CD14-positive monocyte (primary cell): ENCODE measurements around the gene FOXD4L1. TPM values are rescaled to one million over a fixed set of nuclear protein-coding genes. Genes with fewer than 3 reads are reported as not detected.
"Not testable (repeated sequence)": the region's sequence is repeated elsewhere in the genome, so short reads cannot be mapped to it uniquely, and the experiment has no call there.

Experiments used
- DNase-seq, 3 donors: peaks; one replicate each; pipeline ENCODE4 v3.0.0-alpha.2; 2011 to 2022
- H2AFZ ChIP-seq: 2 replicates; pipeline ENCODE4 v1.6.0; 2012; ENCODE audit warnings: mild to moderate bottlenecking, low read depth, low read length, inconsistent platforms; ENCODE audit not compliant: insufficient read depth, poor library complexity, severe bottlenecking
- H3K27ac ChIP-seq, 2 donors: 1 replicate in 1 of 2; 2 replicates in 1 of 2; pipeline ENCODE4 v1.5.1; 2012 to 2013; ENCODE audit warnings: low read length in 2 of 2, control low read depth in 1 of 2, inconsistent platforms in 1 of 2, low read depth in 1 of 2, mild to moderate bottlenecking in 1 of 2
- H3K27me3 ChIP-seq, 2 donors: one replicate each; pipeline versions ENCODE4 v1.6.0 to v1.6.1; 2011 to 2013; ENCODE audit warnings: low read length in 2 of 2; ENCODE audit not compliant: control insufficient read depth in 2 of 2, insufficient read depth in 2 of 2
- H3K36me3 ChIP-seq, 2 donors: replicated peaks in 1 of 2; 1 replicate in 1 of 2; 2 replicates in 1 of 2; pipeline versions ENCODE4 v1.5.1 to v1.6.1; 2012 to 2013; ENCODE audit warnings: low read length in 2 of 2, control low read depth in 1 of 2, inconsistent platforms in 1 of 2, mild to moderate bottlenecking in 1 of 2; ENCODE audit not compliant: insufficient read depth in 2 of 2, control insufficient read depth in 1 of 2
- H3K4me1 ChIP-seq, 2 donors: 1 replicate in 1 of 2; 2 replicates in 1 of 2; pipeline versions ENCODE4 v1.5.1 to v1.6.1; 2012 to 2013; ENCODE audit warnings: low read length in 2 of 2, control low read depth in 1 of 2, inconsistent platforms in 1 of 2, mild to moderate bottlenecking in 1 of 2, moderate library complexity in 1 of 2; ENCODE audit not compliant: insufficient read depth in 2 of 2, control insufficient read depth in 1 of 2
- H3K4me2 ChIP-seq: replicated peaks from 2 replicates; pipeline ENCODE3; 2012; ENCODE audit warnings: low read length, moderate library complexity, mild to moderate bottlenecking; ENCODE audit not compliant: poor library complexity, severe bottlenecking; ENCODE audit errors: extremely low read depth
- H3K4me3 ChIP-seq, 3 experiments: fragments of 200-600 bp in 1 of 3; sonication (generic) in 1 of 3; replicated peaks in 1 of 3; 1 replicate in 2 of 3; 2 replicates in 1 of 3; pipeline ENCODE4 v1.5.1; 2011 to 2013; ENCODE audit warnings: low read length in 3 of 3, mild to moderate bottlenecking in 3 of 3, control low read depth in 2 of 3, low read depth in 2 of 3, inconsistent platforms in 1 of 3, moderate library complexity in 1 of 3
- H3K79me2 ChIP-seq: 2 replicates; pipeline ENCODE4 v1.6.0; 2012; ENCODE audit warnings: mild to moderate bottlenecking, control low read depth, inconsistent platforms, low read length, moderate library complexity; ENCODE audit not compliant: insufficient read depth
- H3K9ac ChIP-seq: 2 replicates; pipeline ENCODE4 v1.6.0; 2017; ENCODE audit warnings: low read length, mild to moderate bottlenecking; ENCODE audit not compliant: insufficient read depth, poor library complexity, severe bottlenecking
- H3K9me3 ChIP-seq, 2 donors: replicated peaks in 1 of 2; 1 replicate in 1 of 2; 2 replicates in 1 of 2; pipeline versions ENCODE4 v1.5.1 to v1.6.1; 2012 to 2013; ENCODE audit warnings: low read length in 2 of 2, control low read depth in 1 of 2; ENCODE audit not compliant: control insufficient read depth in 1 of 2, insufficient read depth in 1 of 2
- H4K20me1 ChIP-seq: 2 replicates; pipeline ENCODE4 v1.6.0; 2012; ENCODE audit warnings: mild to moderate bottlenecking, low read length, control low read depth, moderate library complexity; ENCODE audit not compliant: insufficient read depth
- H3K27ac Mint-ChIP-seq, 7 donors: one replicate each; pipeline ENCODE4 v1.8.0; 2020; ENCODE audit warnings: mild to moderate bottlenecking in 7 of 7, mixed read lengths in 7 of 7, moderate library complexity in 6 of 7, inconsistent platforms in 2 of 7
- H3K27me3 Mint-ChIP-seq, 3 donors: one replicate each; pipeline ENCODE4 v1.8.0; 2021 to 2022; ENCODE audit warnings: low read depth in 3 of 3, mild to moderate bottlenecking in 3 of 3, mixed read lengths in 3 of 3, moderate library complexity in 3 of 3, inconsistent platforms in 1 of 3
- H3K36me3 Mint-ChIP-seq, 2 donors: one replicate each; pipeline ENCODE4 v1.8.0; 2020; ENCODE audit warnings: mixed read lengths in 2 of 2, inconsistent platforms in 1 of 2, mild to moderate bottlenecking in 1 of 2
- H3K4me1 Mint-ChIP-seq: one replicate; pipeline ENCODE4 v1.8.0; 2020; ENCODE audit warnings: mild to moderate bottlenecking, mixed read lengths
- H3K4me3 Mint-ChIP-seq, 2 donors: one replicate each; pipeline ENCODE4 v1.8.0; 2020; ENCODE audit warnings: mild to moderate bottlenecking in 2 of 2, mixed read lengths in 2 of 2, moderate library complexity in 1 of 2
- H3K9me3 Mint-ChIP-seq, 7 donors: one replicate each; pipeline ENCODE4 v1.8.0; 2020 to 2022; ENCODE audit warnings: mixed read lengths in 7 of 7, mild to moderate bottlenecking in 6 of 7, moderate library complexity in 6 of 7, inconsistent platforms in 2 of 7
- WGBS: methylation state at CpG from one replicate; pipeline ENCODE4 v1.1.5; 2013; ENCODE audit warnings: missing lambda C conversion rate; ENCODE audit not compliant: insufficient coverage; 5-methylcytosine and 5-hydroxymethylcytosine counted together
- intact Hi-C, 2 donors: fragments of 100-400 bp; cut with micrococcal nuclease; formaldehyde crosslinking; loops; one replicate each; pipeline versions ENCODE4 v1.15.0 to v1.15.1; 2023
- polyA plus RNA-seq, 3 donors: library from polyadenylated mRNA; depleted of rRNA in 1 of 3; unstranded in 2 of 3; stranded (reverse) in 1 of 3; fragments of 300-500 nt in 2 of 3; fragments of >200 nt in 1 of 3; fragmentation: Illumina TruSeq in 2 of 3; gene quantifications; 1 replicate in 2 of 3; 2 replicates in 1 of 3; pipeline ENCODE4 v1.2.3, GENCODE V29; 2012 to 2021

FOXD4L1 gene
- polyA plus RNA-seq, 3 donors, result 0.04 TPM; not detected in 2

DNA sequence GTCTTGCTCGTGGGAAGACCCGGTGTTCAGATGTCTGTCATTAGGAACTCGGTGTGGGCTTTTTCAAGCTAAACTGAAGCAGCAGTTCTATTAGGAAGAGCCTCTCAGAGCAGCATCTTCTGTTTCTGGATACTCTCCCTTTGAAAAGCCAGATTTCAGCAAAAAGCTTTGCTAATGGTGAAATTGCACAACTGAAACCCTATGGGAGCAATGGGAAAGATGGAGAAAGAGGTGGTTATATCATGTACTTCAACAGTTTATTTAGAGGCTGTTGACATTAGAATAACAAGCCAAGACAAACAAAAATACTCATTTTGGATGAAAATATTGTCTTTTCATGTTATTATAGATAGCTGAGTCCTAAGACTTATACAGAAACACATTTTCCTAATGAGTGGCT lies 30.4 kb downstream of the FOXD4L1 start:
- H3K9ac ChIP-seq, intact Hi-C loops, H3K9me3 Mint-ChIP-seq, H3K27ac Mint-ChIP-seq, DNase-seq, H4K20me1 ChIP-seq, H3K36me3 ChIP-seq, H3K36me3 Mint-ChIP-seq, H3K27me3 Mint-ChIP-seq, H3K9me3 ChIP-seq, H3K27me3 ChIP-seq, H3K4me3 Mint-ChIP-seq, H3K4me3 ChIP-seq, H3K79me2 ChIP-seq, H2AFZ ChIP-seq, H3K4me2 ChIP-seq, H3K4me1 Mint-ChIP-seq, H3K27ac ChIP-seq, H3K4me1 ChIP-seq: not testable (repeated sequence)
- no CpG with 5 or more reads among the region's 3 CpGs for WGBS

DNA sequence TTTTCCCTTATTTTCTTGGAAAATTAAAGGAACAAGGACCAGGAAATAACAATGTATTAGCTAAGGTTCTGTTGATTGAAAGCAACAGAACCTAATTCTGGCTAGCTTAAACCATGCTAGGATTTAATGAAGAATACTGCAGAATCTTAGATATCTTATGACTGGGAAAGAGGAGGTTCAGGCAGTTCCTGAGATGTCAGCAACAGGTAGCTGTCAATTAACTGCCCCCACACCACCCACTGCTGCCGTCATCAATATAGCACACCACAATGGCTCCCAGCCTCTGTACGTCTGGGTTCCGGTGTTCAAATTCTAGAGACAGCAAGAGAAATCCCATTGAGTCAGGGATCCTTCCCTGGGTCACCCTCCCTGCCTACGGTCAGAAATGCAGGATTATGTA lies 34.5 kb downstream of the FOXD4L1 start:
- H3K79me2 ChIP-seq, H4K20me1 ChIP-seq, H3K9ac ChIP-seq, H3K9me3 Mint-ChIP-seq, H3K27me3 ChIP-seq, H3K27ac ChIP-seq, H3K36me3 ChIP-seq, H3K4me1 ChIP-seq, H3K4me3 ChIP-seq, H3K4me1 Mint-ChIP-seq, DNase-seq, H3K36me3 Mint-ChIP-seq, H3K27me3 Mint-ChIP-seq, H3K4me2 ChIP-seq, intact Hi-C loops, H3K9me3 ChIP-seq, H3K27ac Mint-ChIP-seq, H2AFZ ChIP-seq, H3K4me3 Mint-ChIP-seq: not testable (repeated sequence)
- no CpG with 5 or more reads among the region's 4 CpGs for WGBS

- H3K4me3 Mint-ChIP-seq, H3K9me3 ChIP-seq, H3K27me3 Mint-ChIP-seq, H3K4me2 ChIP-seq, H3K27ac ChIP-seq, DNase-seq, H3K36me3 ChIP-seq, H3K36me3 Mint-ChIP-seq, H4K20me1 ChIP-seq, intact Hi-C loops, H3K27ac Mint-ChIP-seq, H3K4me3 ChIP-seq, H2AFZ ChIP-seq, H3K27me3 ChIP-seq, H3K9ac ChIP-seq, H3K4me1 Mint-ChIP-seq, H3K79me2 ChIP-seq, H3K9me3 Mint-ChIP-seq: not testable (repeated sequence)
- peaks cover 0 to 11% of the 10 kb centered on the region in 2 donors for H3K4me1 ChIP-seq
- no CpG with 5 or more reads among the region's 6 CpGs for WGBS
These were observed 38.1 kb downstream of the FOXD4L1 start for GRCh38 chr2:113536573-113536972.

DNA sequence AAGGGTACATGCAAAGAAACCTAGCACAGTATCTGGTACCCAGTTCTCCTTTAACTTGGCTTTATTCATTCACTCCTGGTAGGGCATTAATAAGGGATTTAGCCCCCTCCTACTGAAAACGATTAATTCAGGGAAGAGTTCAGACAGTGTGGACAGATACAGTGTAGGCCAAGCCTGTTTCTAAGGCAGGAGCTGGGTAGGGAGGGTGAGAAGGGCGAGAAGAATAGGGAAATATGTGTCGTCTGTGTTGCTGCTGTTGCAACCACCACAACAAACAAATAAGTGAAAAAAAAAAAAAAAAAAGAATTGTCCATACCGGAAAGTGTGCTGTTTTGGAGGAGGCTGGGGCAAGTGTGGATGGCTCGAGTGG lies 42.4 kb downstream of the FOXD4L1 start:
- intact Hi-C loops, H3K4me2 ChIP-seq, DNase-seq, H3K27me3 ChIP-seq, H3K9me3 ChIP-seq, H4K20me1 ChIP-seq, H3K79me2 ChIP-seq, H3K36me3 Mint-ChIP-seq, H3K9me3 Mint-ChIP-seq, H3K27ac ChIP-seq, H3K9ac ChIP-seq, H3K36me3 ChIP-seq: not testable (repeated sequence)
- Histone ChIP-seq H2AFZ (peak overlapping the region; percentile 74), H3K4me1 (peaks cover 4 to 11% of the 10 kb centered on the region in 2 donors), H3K4me3 (peak overlapping the region in 1 of 3 experiments; percentile 73)
- Mint-ChIP-seq H3K27me3 (peaks cover 15 to 19% (median 16%) of the 10 kb centered on the region in 3 donors), H3K4me1 (peaks cover 12% of the 10 kb centered on the region), H3K4me3 (peak overlapping the region; percentile 87 to 92), H3K27ac (peak overlapping the region in 4 of 7 donors; percentile 60 to 88 (median 82))
- no CpG with 5 or more reads among the region's 5 CpGs for WGBS
